ENCODE data around the gene PLCH1. TPM values are rescaled to one million over a fixed set of nuclear protein-coding genes. Genes with fewer than 3 reads are reported as not detected.

The PLCH1 gene
- polyA plus RNA-seq: 0.01 to 0.05 TPM (median 0.02 TPM) in 3 replicates
- polyA plus RNA-seq (2011; ENCODE audit: low read depth): not detected
- 0.01 and 0.05 TPM in 2 replicates for polyA plus RNA-seq (2011; cell fraction: cytosol; rRNA removed)
- 0.01 and 0.18 TPM in 2 replicates for polyA plus RNA-seq (2011; cell fraction: nucleus; rRNA removed)
- polyA plus RNA-seq (2012; ENCODE audit: low replicate concordance): 0.03 TPM in 1 of 2 replicates, not detected in the other
- polyA minus RNA-seq: 0.03 to 0.22 TPM in 2 of 3 replicates, not detected in the other
- not detected for polyA minus RNA-seq (2011; cell fraction: cytosol; rRNA and poly(A)+ RNA removed)
- 0.16 TPM in 1 of 2 replicates, not detected in the other for polyA minus RNA-seq (2011; cell fraction: nucleus; rRNA and poly(A)+ RNA removed)

- peak within 1 kb of the TSS; percentile 51 to 83 (median 82) for H3K4me3 ChIP-seq (ENCODE audit: control insufficient read depth in 2 of 3, extremely low read depth in 1 of 3, insufficient read depth in 2 of 3, low read depth in 1 of 3, low read length in 3 of 3)
These were observed at the start of gene PLCH1 for GRCh38 chr3:155744626-155745324. Gene PLCH1, minus strand, starts transcription at chr3:155745071. Its CDS starts 40,847 bp downstream, at chr3:155704224.

GRCh38 chr3:155792532-155792931 is 47.7 kb upstream of the PLCH1 start:
- Histone ChIP-seq H3K79me2 (ENCODE audit: control insufficient read depth, insufficient read depth, low read length) (no peaks in the 10 kb centered on the region), H4K20me1 (ENCODE audit: control insufficient read depth, extremely low read depth, insufficient read depth, low read length) (no peaks in the 10 kb centered on the region), H3K9me3 (ENCODE audit: control insufficient read depth, low read depth, low read length) (no peaks in the 10 kb centered on the region), H3K9me1 (ENCODE audit: control insufficient read depth, extremely low read depth, insufficient read depth, low read length) (no peaks in the 10 kb centered on the region), H3K4me1 (ENCODE audit: control insufficient read depth, extremely low read depth, insufficient read depth, low read length) (no peaks in the 10 kb centered on the region), H2AFZ (ENCODE audit: control insufficient read depth, low read length) (no peak overlapping the region), H3K4me3 (ENCODE audit: control insufficient read depth in 2 of 3, extremely low read depth in 1 of 3, insufficient read depth in 2 of 3, low read depth in 1 of 3, low read length in 3 of 3) (no peak overlapping the region), H3K4me2 (ENCODE audit: control insufficient read depth, extremely low read depth, insufficient read depth, low read depth, low read length) (no peak overlapping the region), H3K36me3 (ENCODE audit: control insufficient read depth in 2 of 2, extremely low read depth in 1 of 2, insufficient read depth in 2 of 2, low read length in 2 of 2) (no peaks in the 10 kb centered on the region), H3K27me3 (ENCODE audit: control insufficient read depth, extremely low read depth, insufficient read depth, low read length) (no peaks in the 10 kb centered on the region), H3K9ac (ENCODE audit: control insufficient read depth, extremely low read depth, insufficient read depth, low read length) (no peak overlapping the region), H3K27ac (ENCODE audit: control insufficient read depth, insufficient read depth, low read length) (no peak overlapping the region)
- dilution Hi-C loops (cut with MboI; ENCODE audit: extremely low pct_ligation_motif_present, low sequenced_read_pairs): no loop called here
- DNase-seq (ENCODE audit: low read depth, low spot score) (no peak), FAIRE-seq (no peak)
- no peak for TF ChIP-seq CTCF (optimal IDR thresholded peaks at IDR 0.05 in 1 of 3, IDR thresholded peaks at IDR 0.05 in 1 of 3, conservative IDR thresholded peaks at IDR 0.05 in 1 of 3; ENCODE audit: extremely low read depth in 1 of 3, insufficient read depth in 2 of 3, low read length in 3 of 3)
- TF ChIP-seq EZH2 (IDR thresholded peaks at IDR 0.05; ENCODE audit: low read length): no peak

More at GRCh38 chr3:155744626-155745324, at the start of gene PLCH1:
- H3K4me2 ChIP-seq (ENCODE audit: control insufficient read depth, extremely low read depth, insufficient read depth, low read depth, low read length): peak within 1 kb of the TSS; percentile 99
- FAIRE-seq (no peak), DNase-seq (ENCODE audit: low read depth, low spot score) (no peak)
- no peak for TF ChIP-seq CTCF (optimal IDR thresholded peaks at IDR 0.05 in 1 of 3, IDR thresholded peaks at IDR 0.05 in 1 of 3, conservative IDR thresholded peaks at IDR 0.05 in 1 of 3; ENCODE audit: extremely low read depth in 1 of 3, insufficient read depth in 2 of 3, low read length in 3 of 3)
- peak; percentile 41 for TF ChIP-seq EZH2 (IDR thresholded peaks at IDR 0.05; ENCODE audit: low read length)
- dilution Hi-C loops (cut with MboI; ENCODE audit: extremely low pct_ligation_motif_present, low sequenced_read_pairs): no loop called here
- peak within 1 kb of the TSS; percentile 64 for H3K9ac ChIP-seq (ENCODE audit: control insufficient read depth, extremely low read depth, insufficient read depth, low read length)
- no peaks in the 10 kb centered on the region for H3K36me3 ChIP-seq (ENCODE audit: control insufficient read depth in 2 of 2, extremely low read depth in 1 of 2, insufficient read depth in 2 of 2, low read length in 2 of 2)
- H3K27me3 ChIP-seq (ENCODE audit: control insufficient read depth, extremely low read depth, insufficient read depth, low read length): peaks cover 36% of the 10 kb centered on the region
- no peaks in the 10 kb centered on the region for H3K79me2 ChIP-seq (ENCODE audit: control insufficient read depth, insufficient read depth, low read length)
- H3K9me3 ChIP-seq (ENCODE audit: control insufficient read depth, low read depth, low read length): no peaks in the 10 kb centered on the region
- H3K9me1 ChIP-seq (ENCODE audit: control insufficient read depth, extremely low read depth, insufficient read depth, low read length): no peaks in the 10 kb centered on the region
- H4K20me1 ChIP-seq (ENCODE audit: control insufficient read depth, extremely low read depth, insufficient read depth, low read length): no peaks in the 10 kb centered on the region
- H2AFZ ChIP-seq (ENCODE audit: control insufficient read depth, low read length): peak within 1 kb of the TSS; percentile 89
- H3K27ac ChIP-seq (ENCODE audit: control insufficient read depth, insufficient read depth, low read length): no peak within 1 kb of the TSS
- peaks cover 13% of the 10 kb centered on the region for H3K4me1 ChIP-seq (ENCODE audit: control insufficient read depth, extremely low read depth, insufficient read depth, low read length)
